Activated CD8-positive, alpha-beta memory T cell treated with anti-CD3 and anti-CD28 coated beads, Interleukin-2, amount 10 ng/mL, durations not matched to agents 7 days and 5 days (primary cell): ENCODE data around the gene KRTAP4-16. TPM values are rescaled to one million over a fixed set of nuclear protein-coding genes. Genes with fewer than 3 reads are reported as not detected.
"Not testable (repeated sequence)": the region's sequence is repeated elsewhere in the genome, so short reads cannot be mapped to it uniquely, and the experiment has no call there.

Experiments
- ATAC-seq: fragments of 150-1000 bp; cut with Tn5 transposase; one replicate; pipeline ENCODE4 v1.10.0; 2021; ENCODE audit warnings: moderate library complexity
- CTCF ChIA-PET: fragments of 350-600 bp; sonication (Branson Sonifier 250); formaldehyde crosslinking; loops from one replicate; lab custom pipeline; 2021; ENCODE audit warnings: antibody characterized with exemption; lab: Charles Lee
- DNase-seq: peaks from one replicate; pipeline ENCODE4 v3.0.0-alpha.2; 2020
- H3K27ac Mint-ChIP-seq: one replicate; pipeline ENCODE4 v1.8.0; 2021; ENCODE audit warnings: mild to moderate bottlenecking, mixed read lengths
- H3K27me3 Mint-ChIP-seq: one replicate; pipeline ENCODE4 v1.8.0; 2021; ENCODE audit warnings: mixed read lengths
- H3K36me3 Mint-ChIP-seq: one replicate; pipeline ENCODE4 v1.8.0; 2021; ENCODE audit warnings: mild to moderate bottlenecking, mixed read lengths
- H3K4me1 Mint-ChIP-seq: one replicate; pipeline ENCODE4 v1.8.0; 2021; ENCODE audit warnings: mixed read lengths
- H3K4me3 Mint-ChIP-seq: one replicate; pipeline ENCODE4 v1.8.0; 2021; ENCODE audit warnings: mild to moderate bottlenecking, moderate library complexity, mixed read lengths
- H3K9me3 Mint-ChIP-seq: one replicate; pipeline ENCODE4 v1.8.0; 2022; ENCODE audit warnings: low read depth, mixed read lengths
- total RNA-seq, 2 experiments: library from RNA; stranded (reverse); gene quantifications; one replicate each; pipeline ENCODE4 v1.2.3, GENCODE V29; 2021

The KRTAP4-16 gene
- total RNA-seq, 2 experiments from 2014 or later: not detected

DNA sequence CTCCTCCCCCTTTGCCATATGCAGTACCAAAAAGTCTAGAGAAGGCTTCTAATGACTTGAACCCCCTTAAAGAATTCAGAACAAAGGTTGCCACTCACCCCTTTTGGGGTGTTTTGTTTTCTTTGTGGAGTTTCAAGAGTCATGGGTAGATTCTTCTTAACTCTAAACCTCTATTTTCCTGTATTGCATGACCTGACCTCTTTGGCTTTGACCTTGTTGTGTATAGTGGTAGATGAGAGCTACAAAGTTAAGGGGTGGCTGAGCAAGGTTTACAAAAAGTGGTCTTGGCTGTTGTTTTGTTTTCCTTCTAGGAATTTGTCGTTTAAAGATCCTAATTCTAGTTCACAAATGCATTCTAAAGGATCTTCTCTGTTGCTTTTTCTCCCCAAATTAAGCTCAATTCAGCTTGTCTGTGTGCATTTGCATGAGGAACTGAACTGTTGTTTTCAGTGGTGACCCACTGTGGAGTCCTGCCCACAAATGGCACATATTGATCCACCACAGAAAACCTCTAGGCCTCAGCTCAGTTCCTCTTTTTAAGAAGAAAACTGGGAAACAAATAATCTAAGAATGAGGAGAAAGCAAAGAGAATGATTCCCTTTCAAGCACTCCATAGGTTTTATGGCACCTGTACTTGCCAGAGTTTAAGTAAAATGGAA, 6.8 kb upstream of the KRTAP4-16 start:
- H3K27me3 Mint-ChIP-seq: peaks cover 32% of the 10 kb centered on the region
- H3K4me1 Mint-ChIP-seq, H3K4me3 Mint-ChIP-seq, CTCF ChIA-PET, H3K9me3 Mint-ChIP-seq, H3K27ac Mint-ChIP-seq, ATAC-seq, DNase-seq, H3K36me3 Mint-ChIP-seq: not testable (repeated sequence)

DNA sequence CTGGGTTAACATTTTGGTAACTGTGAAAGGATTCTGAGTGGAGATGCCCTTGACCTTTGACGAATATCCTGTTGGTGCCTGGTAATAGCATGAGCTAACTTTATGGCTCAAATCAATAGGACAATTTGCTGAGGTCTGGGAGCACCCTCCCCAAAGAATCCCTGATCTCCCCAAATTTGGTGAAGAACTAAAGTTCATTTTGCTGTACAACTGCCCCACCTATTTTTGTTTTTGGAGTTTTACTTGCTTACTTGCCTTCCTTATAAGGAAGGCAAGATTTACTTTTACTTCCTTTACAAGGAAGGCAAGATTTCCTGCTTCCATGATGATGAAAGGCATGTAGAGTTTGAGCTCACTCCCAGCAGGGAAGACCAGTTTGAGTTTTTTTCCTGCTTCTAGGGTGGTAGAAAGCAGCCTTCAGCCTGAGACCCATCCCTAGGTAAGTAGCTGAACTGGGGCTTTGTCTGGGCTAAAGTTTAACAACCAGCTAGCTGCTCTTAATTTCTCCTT, 6.0 kb upstream of the KRTAP4-16 start:
- no peak for ATAC-seq
- Mint-ChIP-seq H3K27ac (no peak overlapping the region), H3K36me3 (peaks cover 2% of the 10 kb centered on the region), H3K4me1 (peaks cover 6% of the 10 kb centered on the region), H3K4me3 (no peak overlapping the region), H3K9me3 (peaks cover 5% of the 10 kb centered on the region), H3K27me3 (peaks cover 32% of the 10 kb centered on the region)
- no peak for DNase-seq
- CTCF ChIA-PET: no interaction called here

DNA sequence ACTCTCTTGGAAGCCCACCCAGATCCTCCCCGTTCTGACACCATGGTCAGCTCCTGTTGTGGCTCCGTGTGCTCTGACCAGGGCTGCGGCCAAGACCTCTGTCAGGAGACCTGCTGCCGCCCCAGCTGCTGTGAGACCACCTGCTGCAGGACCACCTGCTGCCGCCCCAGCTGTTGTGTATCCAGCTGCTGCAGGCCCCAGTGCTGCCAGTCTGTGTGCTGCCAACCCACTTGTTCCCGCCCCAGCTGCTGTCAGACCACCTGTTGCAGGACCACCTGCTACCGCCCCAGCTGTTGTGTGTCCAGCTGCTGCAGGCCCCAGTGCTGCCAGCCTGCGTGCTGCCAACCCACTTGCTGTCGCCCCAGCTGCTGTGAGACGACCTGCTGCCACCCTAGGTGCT, 3.3 kb upstream of the KRTAP4-16 start, which contains the start of gene KRTAP4-9:
TSS of gene KRTAP4-9 (plus strand) at position 43 of the 400 bp plus-strand sequence. CDS start at position 43, 0 bp downstream.
- H3K9me3 Mint-ChIP-seq, CTCF ChIA-PET, H3K36me3 Mint-ChIP-seq, H3K4me3 Mint-ChIP-seq, ATAC-seq, H3K4me1 Mint-ChIP-seq, DNase-seq, H3K27ac Mint-ChIP-seq: not testable (repeated sequence)
- peaks cover 25% of the 10 kb centered on the region for H3K27me3 Mint-ChIP-seq

DNA sequence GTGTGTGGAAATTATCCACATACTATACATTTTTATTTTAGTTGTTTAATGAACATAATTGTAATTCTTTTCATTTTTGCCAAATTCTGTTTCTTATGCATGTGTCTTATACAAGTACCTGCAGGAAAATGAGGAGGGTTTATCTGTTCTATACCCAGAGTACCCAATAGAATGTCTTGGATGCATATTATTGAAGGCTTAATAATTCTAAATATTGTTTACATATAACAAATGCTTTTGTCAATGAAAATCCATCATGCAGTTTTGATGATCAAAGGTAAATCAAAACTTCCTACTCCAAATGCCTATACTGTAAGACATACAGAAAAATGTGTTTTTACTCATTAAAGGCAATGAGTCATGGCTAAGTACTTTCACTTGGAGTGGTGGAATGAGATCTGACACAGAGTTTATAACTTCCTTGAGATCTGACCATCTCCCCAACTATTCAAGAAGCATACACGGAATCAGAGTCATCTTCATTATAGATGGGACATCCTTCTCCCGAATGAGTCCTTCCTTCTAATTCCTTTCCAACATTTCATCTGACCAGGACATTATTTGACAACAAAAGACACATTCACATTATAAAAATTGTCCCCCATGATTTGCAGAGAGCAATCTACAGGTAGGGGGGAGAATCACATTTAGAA, 2.5 kb upstream of the KRTAP4-16 start:
- ATAC-seq, CTCF ChIA-PET, H3K4me3 Mint-ChIP-seq, H3K9me3 Mint-ChIP-seq, H3K4me1 Mint-ChIP-seq, H3K27ac Mint-ChIP-seq, DNase-seq, H3K36me3 Mint-ChIP-seq: not testable (repeated sequence)
- peaks cover 25% of the 10 kb centered on the region for H3K27me3 Mint-ChIP-seq

DNA sequence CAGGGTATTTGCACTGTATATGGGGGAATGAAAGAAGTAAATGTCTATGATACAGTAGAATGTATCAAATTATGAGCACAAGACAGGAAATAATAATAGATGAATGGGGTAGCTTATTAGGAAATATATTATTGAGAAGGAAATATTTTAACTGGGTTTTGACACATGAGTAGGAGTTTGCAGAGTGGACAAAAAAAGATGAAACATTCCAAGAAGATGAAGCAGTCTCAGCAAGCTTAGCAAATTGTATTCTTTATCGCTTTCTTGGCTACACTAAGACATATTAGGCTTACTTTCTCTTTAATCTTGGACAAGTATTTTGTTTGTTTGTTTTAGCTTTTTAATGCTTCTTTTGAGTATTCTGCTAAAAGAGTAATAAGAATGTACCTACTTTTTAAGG, 1.9 kb upstream of the KRTAP4-16 start:
- H3K4me1 Mint-ChIP-seq: peaks cover 5% of the 10 kb centered on the region
- no peaks in the 10 kb centered on the region for H3K36me3 Mint-ChIP-seq
- peaks cover 23% of the 10 kb centered on the region for H3K27me3 Mint-ChIP-seq
- CTCF ChIA-PET: no interaction called here
- no peak overlapping the region for H3K27ac Mint-ChIP-seq
- DNase-seq (no peak), ATAC-seq (no peak)
- H3K4me3 Mint-ChIP-seq: no peak overlapping the region
- H3K9me3 Mint-ChIP-seq: no peaks in the 10 kb centered on the region

DNA sequence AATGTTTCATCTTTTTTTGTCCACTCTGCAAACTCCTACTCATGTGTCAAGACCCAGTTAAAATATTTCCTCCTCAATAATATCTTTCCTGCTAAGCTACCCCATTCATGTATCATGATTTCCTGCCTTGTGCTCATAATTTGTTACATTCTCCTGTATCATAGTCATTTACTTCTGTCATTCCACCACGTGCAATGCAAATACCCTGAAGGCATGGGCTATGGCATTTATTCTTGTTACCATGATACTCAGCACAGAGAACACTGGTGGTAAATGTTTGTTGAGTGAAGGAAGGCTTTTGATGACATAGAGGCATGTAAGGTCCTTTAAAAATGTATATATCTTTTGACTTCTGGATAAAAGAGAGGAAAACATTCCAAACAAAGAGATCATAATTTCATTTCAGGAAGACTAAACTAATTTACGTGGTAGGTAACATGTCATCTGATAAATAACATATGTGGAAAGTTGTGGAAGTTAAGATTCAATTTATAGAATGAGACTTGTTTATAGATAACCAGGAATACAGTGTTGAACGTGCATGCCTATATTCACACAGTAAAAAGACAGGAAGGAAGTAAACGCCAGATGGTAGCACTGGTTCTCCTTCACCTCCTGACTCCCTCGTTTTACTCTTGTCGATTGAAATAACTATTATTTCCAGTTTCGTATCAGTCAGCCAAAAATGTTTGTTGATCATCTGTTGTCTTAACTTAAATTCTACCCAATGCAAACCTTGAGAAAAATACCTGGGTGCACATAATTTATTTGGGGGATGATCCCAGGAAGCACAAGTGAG, 2.1 kb downstream of the KRTAP4-16 start:
- H3K27me3 Mint-ChIP-seq: peaks cover 23% of the 10 kb centered on the region
- ATAC-seq, H3K36me3 Mint-ChIP-seq, H3K27ac Mint-ChIP-seq, CTCF ChIA-PET, DNase-seq, H3K4me3 Mint-ChIP-seq, H3K4me1 Mint-ChIP-seq, H3K9me3 Mint-ChIP-seq: not testable (repeated sequence)

DNA sequence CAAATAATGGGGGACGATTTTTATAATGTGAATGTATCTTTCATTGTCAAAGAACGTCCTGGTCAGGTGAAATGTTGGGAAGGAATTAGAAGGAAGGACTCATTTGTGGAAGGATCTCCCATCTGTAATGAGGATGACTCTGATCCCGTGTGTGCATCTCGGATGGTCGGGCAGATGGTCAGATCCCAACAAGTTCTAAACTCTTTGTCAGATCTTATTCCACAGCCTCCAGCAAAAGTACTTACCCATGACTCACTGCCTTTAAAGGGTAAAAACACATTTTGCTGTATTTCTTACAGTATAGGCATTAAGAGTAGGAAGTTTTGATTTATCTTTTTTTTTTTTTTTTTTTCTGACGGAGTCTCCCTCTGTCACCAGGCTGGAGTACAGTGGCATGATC, 3.5 kb downstream of the KRTAP4-16 start:
- CTCF ChIA-PET: no interaction called here
- Mint-ChIP-seq H3K27ac (no peak overlapping the region), H3K4me3 (no peak overlapping the region), H3K36me3 (no peaks in the 10 kb centered on the region), H3K4me1 (no peaks in the 10 kb centered on the region), H3K27me3 (peaks cover 23% of the 10 kb centered on the region), H3K9me3 (no peaks in the 10 kb centered on the region)
- no peak for ATAC-seq
- DNase-seq: no peak

DNA sequence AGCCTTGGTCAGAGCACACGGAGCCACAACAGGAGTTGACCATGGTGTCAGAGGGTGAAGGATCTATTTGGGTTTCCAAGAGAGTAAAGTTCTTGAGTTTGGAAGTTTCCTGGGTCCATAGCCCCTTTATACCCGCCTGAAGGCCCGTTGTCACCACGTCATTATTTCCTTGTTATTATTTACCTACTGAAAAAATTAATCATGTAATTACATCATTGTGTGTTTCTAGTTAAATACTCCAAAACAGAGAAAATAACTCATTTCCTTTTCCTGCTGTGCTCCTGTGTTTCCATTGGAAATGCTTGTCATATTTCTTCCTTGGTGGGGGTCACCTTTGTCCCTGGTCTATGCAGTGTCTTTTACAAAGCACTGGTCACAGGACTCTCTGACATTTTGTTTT, 4.0 kb downstream of the KRTAP4-16 start, which contains the start of gene KRTAP4-8:
TSS of gene KRTAP4-8 (minus strand) at position 101 of the 400 bp plus-strand sequence. CDS start at position 43, 58 bp downstream.
- no peaks in the 10 kb centered on the region for H3K9me3 Mint-ChIP-seq
- ATAC-seq (no peak), DNase-seq (no peak)
- CTCF ChIA-PET: no interaction called here
- no peak within 1 kb of the TSS for H3K27ac Mint-ChIP-seq
- H3K36me3 Mint-ChIP-seq: no peaks in the 10 kb centered on the region
- H3K27me3 Mint-ChIP-seq: peaks cover 23% of the 10 kb centered on the region
- H3K4me3 Mint-ChIP-seq: no peak within 1 kb of the TSS
- no peaks in the 10 kb centered on the region for H3K4me1 Mint-ChIP-seq

DNA sequence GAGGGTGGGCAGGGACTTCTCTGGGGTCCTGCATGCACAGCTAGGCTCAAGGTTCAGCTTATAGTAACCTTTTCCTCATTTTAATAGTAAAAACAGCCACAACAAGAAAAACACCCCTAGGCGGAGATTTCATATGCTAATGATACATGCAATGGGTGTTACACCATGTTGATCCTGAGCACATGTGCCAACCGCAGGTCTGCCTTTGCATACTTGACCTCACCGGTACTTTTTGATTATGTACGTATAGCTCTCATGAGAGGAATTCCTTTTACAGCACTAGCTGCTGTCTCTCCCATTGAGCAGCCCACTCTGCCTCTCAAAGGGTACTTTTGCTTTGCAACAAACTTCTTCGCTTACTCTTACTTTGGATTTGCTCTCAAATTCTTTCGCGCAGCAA, 6.0 kb downstream of the KRTAP4-16 start:
- H3K4me3 Mint-ChIP-seq: no peak overlapping the region
- CTCF ChIA-PET: no interaction called here
- ATAC-seq (no peak), DNase-seq (no peak)
- no peak overlapping the region for H3K27ac Mint-ChIP-seq
- no peaks in the 10 kb centered on the region for H3K9me3 Mint-ChIP-seq
- no peaks in the 10 kb centered on the region for H3K4me1 Mint-ChIP-seq
- H3K36me3 Mint-ChIP-seq: no peaks in the 10 kb centered on the region
- H3K27me3 Mint-ChIP-seq: peaks cover 23% of the 10 kb centered on the region

DNA sequence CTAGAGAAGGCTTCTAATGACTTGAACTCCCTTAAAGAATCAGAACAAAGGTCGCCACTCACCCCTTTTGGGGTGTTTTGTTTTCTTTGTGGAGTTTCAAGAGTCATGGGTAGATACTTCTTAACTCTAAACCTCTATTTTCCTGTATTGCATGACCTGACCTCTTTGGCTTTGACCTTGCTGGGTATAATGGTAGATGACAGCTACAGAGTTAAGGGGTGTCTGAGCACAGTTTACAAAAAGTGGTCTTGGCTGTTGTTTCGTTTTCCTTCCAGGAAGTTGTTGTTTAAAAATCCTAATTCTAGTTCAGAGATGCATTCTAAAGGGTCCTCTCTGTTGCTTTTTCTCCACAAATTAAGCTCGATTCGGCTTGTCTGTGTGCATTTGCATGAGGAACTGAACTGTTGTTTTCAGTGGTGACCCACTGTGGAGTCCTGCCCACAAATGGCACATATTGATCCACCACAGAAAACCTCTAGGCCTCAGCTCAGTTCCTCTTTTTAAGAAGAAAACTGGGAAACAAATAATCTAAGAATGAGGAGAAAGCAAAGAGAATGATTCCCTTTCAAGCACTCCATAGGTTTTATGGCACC, 13.2 kb downstream of the KRTAP4-16 start:
- not testable (repeated sequence) for DNase-seq, H3K27ac Mint-ChIP-seq, H3K9me3 Mint-ChIP-seq, ATAC-seq, H3K36me3 Mint-ChIP-seq, H3K4me1 Mint-ChIP-seq, H3K4me3 Mint-ChIP-seq
- peaks cover 17% of the 10 kb centered on the region for H3K27me3 Mint-ChIP-seq
- CTCF ChIA-PET: interaction anchor here (0.7 kb wide), 1 partner anchor 241 kb away, joined by 3 read pairs; no protein-coding TSS in a partner anchor

DNA sequence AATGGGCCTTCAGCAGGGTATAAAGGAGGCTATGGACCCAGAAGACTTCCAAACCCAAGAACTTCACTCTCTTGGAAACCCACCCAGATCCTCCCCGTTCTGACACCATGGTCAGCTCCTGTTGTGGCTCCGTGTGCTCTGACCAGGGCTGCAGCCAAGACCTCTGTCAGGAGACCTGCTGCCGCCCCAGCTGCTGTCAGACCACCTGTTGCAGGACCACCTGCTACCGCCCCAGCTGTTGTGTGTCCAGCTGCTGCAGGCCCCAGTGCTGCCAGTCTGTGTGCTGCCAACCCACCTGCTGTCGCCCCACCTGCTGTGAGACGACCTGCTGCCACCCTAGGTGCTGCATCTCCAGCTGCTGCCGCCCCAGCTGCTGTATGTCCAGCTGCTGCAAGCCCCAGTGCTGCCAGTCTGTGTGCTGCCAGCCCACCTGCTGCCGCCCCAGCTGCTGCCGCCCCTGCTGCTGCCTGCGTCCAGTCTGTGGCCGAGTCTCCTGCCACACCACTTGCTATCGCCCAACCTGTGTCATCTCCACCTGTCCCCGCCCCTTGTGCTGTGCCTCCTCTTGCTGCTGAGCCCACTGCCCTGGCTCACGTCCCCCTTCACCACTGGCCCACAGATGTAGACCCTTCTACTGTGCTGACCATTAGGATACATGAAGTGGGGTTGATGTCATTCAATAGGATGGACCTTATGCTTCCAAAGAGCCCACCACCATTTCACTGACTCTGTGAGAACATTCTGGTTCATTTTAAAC, 17.7 kb downstream of the KRTAP4-16 start, which contains the start of gene KRTAP4-7:
TSS of gene KRTAP4-7 (plus strand) at position 51 of the 757 bp plus-strand sequence. CDS start at position 108, 57 bp downstream.
- H3K27me3 Mint-ChIP-seq: peaks cover 15% of the 10 kb centered on the region
- H3K27ac Mint-ChIP-seq, DNase-seq, ATAC-seq, CTCF ChIA-PET, H3K4me3 Mint-ChIP-seq, H3K4me1 Mint-ChIP-seq, H3K36me3 Mint-ChIP-seq, H3K9me3 Mint-ChIP-seq: not testable (repeated sequence)

DNA sequence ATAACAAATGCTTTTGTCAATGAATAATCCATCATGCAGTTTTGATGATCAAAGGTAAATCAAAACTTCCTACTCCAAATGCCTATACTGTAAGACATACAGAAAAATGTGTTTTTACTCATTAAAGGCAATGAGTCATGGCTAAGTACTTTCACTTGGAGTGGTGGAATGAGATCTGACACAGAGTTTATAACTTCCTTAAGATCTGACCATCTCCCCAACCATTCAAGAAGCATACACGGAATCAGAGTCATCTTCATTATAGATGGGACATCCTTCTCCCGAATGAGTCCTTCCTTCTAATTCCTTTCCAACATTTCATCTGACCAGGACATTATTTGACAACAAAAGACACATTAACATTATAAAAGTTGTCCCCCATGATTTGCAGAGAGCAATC, 18.6 kb downstream of the KRTAP4-16 start:
- H3K4me1 Mint-ChIP-seq, ATAC-seq, H3K27ac Mint-ChIP-seq, DNase-seq, H3K9me3 Mint-ChIP-seq, H3K36me3 Mint-ChIP-seq, H3K4me3 Mint-ChIP-seq, CTCF ChIA-PET: not testable (repeated sequence)
- H3K27me3 Mint-ChIP-seq: peaks cover 15% of the 10 kb centered on the region
